Stimulated activated CD8-positive, alpha-beta memory T cell treated with anti-CD3 and anti-CD28 coated beads, Interleukin-2, amount 100 ng/mL, for 48 hours (primary cell): Measurements from ENCODE around the gene UNC93A.

Source experiments
- DNase-seq, 2 donors: peaks; one replicate each; pipeline ENCODE4 v3.0.0-alpha.2; 2020; ENCODE audit warnings: low read depth in 2 of 2

Gene UNC93A

GRCh38 chr6:167293088-167293589 is 2.0 kb downstream of the UNC93A start:
- DNase-seq, result no peak

GRCh38 chr6:167293590-167294091 is 2.5 kb downstream of the UNC93A start:
- DNase-seq, result no peak

GRCh38 chr6:167294241-167294640 is 3.1 kb downstream of the UNC93A start:
- no peak for DNase-seq

- no peak for DNase-seq
These were observed 3.8 kb downstream of the UNC93A start for GRCh38 chr6:167294651-167295494.

- no peak for DNase-seq
These were observed 4.6 kb downstream of the UNC93A start for GRCh38 chr6:167295495-167296292.

GRCh38 chr6:167296293-167296690 is 5.2 kb downstream of the UNC93A start:
- DNase-seq, result no peak

- no peak for DNase-seq
These were observed 5.8 kb downstream of the UNC93A start for GRCh38 chr6:167296902-167297301.

GRCh38 chr6:167298127-167298526 is 7.0 kb downstream of the UNC93A start:
- DNase-seq, result no peak

GRCh38 chr6:167299641-167300308 is 8.7 kb downstream of the UNC93A start:
- no peak for DNase-seq

- no peak for DNase-seq
These were observed 10.0 kb downstream of the UNC93A start for GRCh38 chr6:167300902-167301777.

GRCh38 chr6:167302074-167302473 is 11.0 kb downstream of the UNC93A start:
- DNase-seq, result no peak

- DNase-seq, result no peak
These were observed 11.7 kb downstream of the UNC93A start for GRCh38 chr6:167302796-167303195.

- DNase-seq, result no peak
These were observed 12.8 kb downstream of the UNC93A start for GRCh38 chr6:167303675-167304625.

GRCh38 chr6:167304912-167305311 is 13.8 kb downstream of the UNC93A start:
- no peak for DNase-seq

GRCh38 chr6:167305796-167306195 is 14.7 kb downstream of the UNC93A start:
- no peak for DNase-seq

GRCh38 chr6:167306401-167306998 is 15.4 kb downstream of the UNC93A start:
- no peak for DNase-seq

GRCh38 chr6:167307342-167307955 is 16.3 kb downstream of the UNC93A start:
- DNase-seq, result no peak

GRCh38 chr6:167308207-167308606 is 17.1 kb downstream of the UNC93A start:
- DNase-seq, result no peak
